GM23338 (cell line): Measurements from ENCODE around the gene SLIT2.

Experiments used
- CTCF ChIP-seq, 2 experiments: fragments of 200-600 bp in 1 of 2; sonication (generic) in 1 of 2; conservative IDR thresholded peaks; 2 replicates each; pipeline versions ENCODE4 v1.5.1 to v1.6.1; 2016 to 2017; ENCODE audit warnings: antibody characterized with exemption in 2 of 2, low read depth in 2 of 2, mild to moderate bottlenecking in 2 of 2, moderate library complexity in 1 of 2
- EZH2 ChIP-seq: fragments of 200-600 bp; sonication (generic); IDR thresholded peaks from one replicate; pipeline ENCODE4 v1.8.0; 2017; ENCODE audit warnings: antibody characterized with exemption, mild to moderate bottlenecking, low read depth; ENCODE audit not compliant: unreplicated experiment
- STAT1 ChIP-seq: IDR thresholded peaks from one replicate; pipeline ENCODE4 v1.6.1; 2016; ENCODE audit warnings: antibody characterized with exemption; ENCODE audit not compliant: unreplicated experiment
- ZNF331 ChIP-seq: fragments of 250-450 bp; sonication (Bioruptor Pico); IDR thresholded peaks from 2 replicates; pipeline ENCODE4 v1.5.0; 2020; ENCODE audit warnings: low read depth, mild to moderate bottlenecking, moderate library complexity
- TF ChIP-seq, protein P1 (sequence below): IDR thresholded peaks from 2 replicates; pipeline ENCODE4 v1.6.1; 2016; ENCODE audit warnings: antibody characterized with exemption

- TF ChIP-seq CTCF (conservative IDR thresholded peaks at IDR 0.05; ENCODE audit: low read depth in 2 of 2) (peak; percentile 40 to 52), ZNF331 (CRISPR knock-in tag) (no peak), EZH2 (no peak), STAT1 (no peak)
- TF ChIP-seq, protein P1, sequence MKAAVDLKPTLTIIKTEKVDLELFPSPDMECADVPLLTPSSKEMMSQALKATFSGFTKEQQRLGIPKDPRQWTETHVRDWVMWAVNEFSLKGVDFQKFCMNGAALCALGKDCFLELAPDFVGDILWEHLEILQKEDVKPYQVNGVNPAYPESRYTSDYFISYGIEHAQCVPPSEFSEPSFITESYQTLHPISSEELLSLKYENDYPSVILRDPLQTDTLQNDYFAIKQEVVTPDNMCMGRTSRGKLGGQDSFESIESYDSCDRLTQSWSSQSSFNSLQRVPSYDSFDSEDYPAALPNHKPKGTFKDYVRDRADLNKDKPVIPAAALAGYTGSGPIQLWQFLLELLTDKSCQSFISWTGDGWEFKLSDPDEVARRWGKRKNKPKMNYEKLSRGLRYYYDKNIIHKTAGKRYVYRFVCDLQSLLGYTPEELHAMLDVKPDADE: no peak
Observed at GRCh38 chr4:20249333-20249732, 2.4 kb upstream of the SLIT2 start.
